ENCODE results near the gene GPRASP3. TPM values are rescaled to one million over a fixed set of nuclear protein-coding genes. Genes with fewer than 3 reads are reported as not detected.

GPRASP3 gene
- total RNA-seq, 1 donor from 2014 or later: 2.6 TPM

DNA sequence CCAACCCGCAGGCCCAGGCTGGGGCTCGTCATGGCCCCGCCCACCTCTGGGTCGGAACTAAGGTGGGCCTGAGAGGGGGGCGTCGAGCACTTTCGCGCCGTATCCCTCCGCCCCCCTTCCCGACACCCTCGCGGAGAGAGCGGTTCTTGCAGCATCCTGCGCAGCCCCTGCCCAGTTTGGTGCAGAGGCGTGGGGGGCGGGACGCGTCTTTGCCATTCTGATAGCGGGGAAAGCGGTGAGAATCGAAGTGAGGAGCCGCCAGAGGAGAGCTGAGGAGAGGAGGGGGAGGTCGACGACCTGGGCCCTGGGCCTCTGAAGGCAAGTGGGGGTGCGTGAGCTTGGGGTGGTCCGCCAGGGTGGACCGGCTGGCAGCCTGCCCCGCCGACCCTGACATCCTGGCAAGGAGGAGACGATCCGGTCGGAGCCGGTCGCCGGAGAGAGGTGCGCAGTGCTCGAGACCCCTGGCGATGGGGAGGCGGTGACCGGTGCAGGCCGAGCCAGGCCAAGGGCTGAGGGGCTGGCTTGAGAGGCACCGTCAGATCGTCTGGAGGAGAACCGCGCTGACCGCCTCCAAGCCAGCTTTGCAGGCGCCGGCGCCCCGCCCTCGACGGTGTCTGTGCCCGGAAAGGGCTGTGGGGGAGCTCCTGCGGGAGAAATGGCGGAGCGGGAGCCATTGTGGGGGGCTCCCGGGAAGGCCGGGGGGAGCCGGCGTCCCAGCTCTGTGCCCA is 25.5 kb downstream of the GPRASP3 start:
- peak; percentile 5 to 21 for DNase-seq (ENCODE audit: low read depth in 2 of 2)

GRCh38 chrX:102765217-102765616 is 44.7 kb downstream of the GPRASP3 start:
- peak; percentile 67 to 93 for DNase-seq (ENCODE audit: low read depth in 2 of 2)

- DNase-seq (ENCODE audit: low read depth in 2 of 2): peak; percentile 23 to 69
These were observed 45.3 kb downstream of the GPRASP3 start for GRCh38 chrX:102765809-102766208.

- DNase-seq (ENCODE audit: low read depth in 2 of 2): no peak
These were observed 46.7 kb downstream of the GPRASP3 start for GRCh38 chrX:102767287-102767686.

- peak; percentile 85 to 92 for DNase-seq (ENCODE audit: low read depth in 2 of 2)
These were observed 48.6 kb downstream of the GPRASP3 start for GRCh38 chrX:102768987-102769761.

Other genes with a start within 250 kb of the GPRASP3 start
- not detected in 2 replicates for gene TCP11X2, start 248.9 kb upstream of the GPRASP3 start, total RNA-seq
- 0.20 and 1.1 TPM in 2 replicates for gene TMSB15A, start 204.0 kb upstream of the GPRASP3 start, total RNA-seq
- gene ARMCX5, start 121.2 kb upstream of the GPRASP3 start, total RNA-seq: 15.3 and 17.7 TPM in 2 replicates
- 0.65 and 1.4 TPM in 2 replicates for gene GPRASP1, start 69.3 kb upstream of the GPRASP3 start, total RNA-seq
- gene GPRASP2, start 8.3 kb upstream of the GPRASP3 start, total RNA-seq: 9.8 and 10.9 TPM in 2 replicates
- gene RAB40AL, start 216.5 kb downstream of the GPRASP3 start, total RNA-seq: under 0.01 and 0.20 TPM in 2 replicates

All from lung microvascular endothelial cell (primary cell).